Mucosa of rectum (tissue), 2 donors: ENCODE results near the gene GRIA1.

ENCODE experiments used
- H3K27ac ChIP-seq, 2 donors: one replicate each; pipeline ENCODE4 v1.7.0; 2013; ENCODE audit warnings: inconsistent platforms in 2 of 2, low read depth in 2 of 2, low read length in 2 of 2
- H3K27me3 ChIP-seq, 2 donors: one replicate each; pipeline ENCODE4 v1.7.0; 2013; ENCODE audit warnings: low read length in 2 of 2; ENCODE audit not compliant: control insufficient read depth in 2 of 2, insufficient read depth in 2 of 2
- H3K36me3 ChIP-seq, 2 donors: one replicate each; pipeline ENCODE4 v1.7.0; 2013; ENCODE audit warnings: low read length in 2 of 2; ENCODE audit not compliant: control insufficient read depth in 2 of 2, insufficient read depth in 2 of 2
- H3K4me1 ChIP-seq, 2 donors: one replicate each; pipeline ENCODE4 v1.7.0; 2013; ENCODE audit warnings: low read length in 2 of 2, mild to moderate bottlenecking in 1 of 2; ENCODE audit not compliant: control insufficient read depth in 2 of 2, insufficient read depth in 2 of 2
- H3K4me3 ChIP-seq, 2 donors: one replicate each; pipeline ENCODE4 v1.7.0; 2013; ENCODE audit warnings: low read length in 2 of 2
- H3K9ac ChIP-seq, 2 donors: one replicate each; pipeline ENCODE4 v1.7.0; 2013; ENCODE audit warnings: low read length in 2 of 2, low read depth in 1 of 2, mild to moderate bottlenecking in 1 of 2
- H3K9me3 ChIP-seq, 2 donors: one replicate each; pipeline ENCODE4 v1.7.0; 2013; ENCODE audit warnings: low read length in 2 of 2; ENCODE audit not compliant: control insufficient read depth in 2 of 2
- donor health status: healthy.
- donor health status: Normal muscosa, but diverticular disease.

Gene GRIA1

GRCh38 chr5:153585622-153586277, 95.3 kb downstream of the GRIA1 start:
- Histone ChIP-seq H3K27me3 (no peaks in the 10 kb centered on the region), H3K9ac (no peak overlapping the region), H3K9me3 (no peaks in the 10 kb centered on the region), H3K4me1 (no peaks in the 10 kb centered on the region), H3K36me3 (no peaks in the 10 kb centered on the region), H3K27ac (no peak overlapping the region), H3K4me3 (no peak overlapping the region)

- no peak overlapping the region for H3K27ac ChIP-seq
- no peak overlapping the region for H3K4me3 ChIP-seq
- no peaks in the 10 kb centered on the region for H3K4me1 ChIP-seq
- H3K9ac ChIP-seq: no peak overlapping the region
- no peaks in the 10 kb centered on the region for H3K36me3 ChIP-seq
- H3K9me3 ChIP-seq: no peaks in the 10 kb centered on the region
- H3K27me3 ChIP-seq: no peaks in the 10 kb centered on the region
Measured at GRCh38 chr5:153592081-153592480, 101.6 kb downstream of the GRIA1 start.

GRCh38 chr5:153594785-153595184, 104.3 kb downstream of the GRIA1 start:
- no peaks in the 10 kb centered on the region for H3K9me3 ChIP-seq
- no peaks in the 10 kb centered on the region for H3K36me3 ChIP-seq
- H3K4me1 ChIP-seq: no peaks in the 10 kb centered on the region
- no peak overlapping the region for H3K27ac ChIP-seq
- no peak overlapping the region for H3K9ac ChIP-seq
- H3K4me3 ChIP-seq: no peak overlapping the region
- no peaks in the 10 kb centered on the region for H3K27me3 ChIP-seq

GRCh38 chr5:153598099-153598498, 107.6 kb downstream of the GRIA1 start:
- H3K4me1 ChIP-seq: no peaks in the 10 kb centered on the region
- no peak overlapping the region for H3K9ac ChIP-seq
- no peaks in the 10 kb centered on the region for H3K36me3 ChIP-seq
- H3K4me3 ChIP-seq: no peak overlapping the region
- H3K27me3 ChIP-seq: no peaks in the 10 kb centered on the region
- no peak overlapping the region for H3K27ac ChIP-seq
- no peaks in the 10 kb centered on the region for H3K9me3 ChIP-seq

- Histone ChIP-seq H3K27me3 (no peaks in the 10 kb centered on the region), H3K4me3 (no peak overlapping the region), H3K9me3 (peaks cover 0 to 3% of the 10 kb centered on the region in 2 donors), H3K9ac (no peak overlapping the region), H3K36me3 (no peaks in the 10 kb centered on the region), H3K4me1 (no peaks in the 10 kb centered on the region), H3K27ac (no peak overlapping the region)
Measured at GRCh38 chr5:153601377-153601776, 110.9 kb downstream of the GRIA1 start.

GRCh38 chr5:153605386-153605785, 114.9 kb downstream of the GRIA1 start:
- no peak overlapping the region for H3K9ac ChIP-seq
- H3K9me3 ChIP-seq: peaks cover 0 to 3% of the 10 kb centered on the region in 2 donors
- no peaks in the 10 kb centered on the region for H3K27me3 ChIP-seq
- H3K4me1 ChIP-seq: no peaks in the 10 kb centered on the region
- H3K36me3 ChIP-seq: no peaks in the 10 kb centered on the region
- no peak overlapping the region for H3K27ac ChIP-seq
- H3K4me3 ChIP-seq: no peak overlapping the region

GRCh38 chr5:153610009-153610408, 119.5 kb downstream of the GRIA1 start:
- no peaks in the 10 kb centered on the region for H3K9me3 ChIP-seq
- H3K27me3 ChIP-seq: no peaks in the 10 kb centered on the region
- H3K27ac ChIP-seq: no peak overlapping the region
- H3K9ac ChIP-seq: no peak overlapping the region
- no peaks in the 10 kb centered on the region for H3K36me3 ChIP-seq
- no peak overlapping the region for H3K4me3 ChIP-seq
- H3K4me1 ChIP-seq: no peaks in the 10 kb centered on the region

GRCh38 chr5:153610811-153611210, 120.3 kb downstream of the GRIA1 start:
- Histone ChIP-seq H3K9me3 (no peaks in the 10 kb centered on the region), H3K4me3 (no peak overlapping the region), H3K36me3 (no peaks in the 10 kb centered on the region), H3K27ac (no peak overlapping the region), H3K4me1 (no peaks in the 10 kb centered on the region), H3K9ac (no peak overlapping the region), H3K27me3 (no peaks in the 10 kb centered on the region)

- no peak overlapping the region for H3K4me3 ChIP-seq
- H3K27ac ChIP-seq: no peak overlapping the region
Measured at GRCh38 chr5:153613144-153613543, 122.7 kb downstream of the GRIA1 start.

GRCh38 chr5:153613672-153614071, 123.2 kb downstream of the GRIA1 start:
- no peaks in the 10 kb centered on the region for H3K4me1 ChIP-seq
- no peaks in the 10 kb centered on the region for H3K27me3 ChIP-seq
- H3K36me3 ChIP-seq: no peaks in the 10 kb centered on the region
- no peak overlapping the region for H3K4me3 ChIP-seq
- no peaks in the 10 kb centered on the region for H3K9me3 ChIP-seq
- H3K9ac ChIP-seq: no peak overlapping the region
- H3K27ac ChIP-seq: no peak overlapping the region

More at GRCh38 chr5:153613144-153613543, 122.7 kb downstream of the GRIA1 start:
- Histone ChIP-seq H3K9ac (no peak overlapping the region), H3K4me1 (no peaks in the 10 kb centered on the region), H3K36me3 (no peaks in the 10 kb centered on the region), H3K27me3 (no peaks in the 10 kb centered on the region), H3K9me3 (no peaks in the 10 kb centered on the region)

- H3K36me3 ChIP-seq: no peaks in the 10 kb centered on the region
- no peak overlapping the region for H3K27ac ChIP-seq
- H3K27me3 ChIP-seq: no peaks in the 10 kb centered on the region
- H3K4me3 ChIP-seq: no peak overlapping the region
- H3K9me3 ChIP-seq: no peaks in the 10 kb centered on the region
- no peak overlapping the region for H3K9ac ChIP-seq
- no peaks in the 10 kb centered on the region for H3K4me1 ChIP-seq
Measured at GRCh38 chr5:153617190-153617589, 126.7 kb downstream of the GRIA1 start.
